Germinal center (tissue), 1 donor: ENCODE measurements around the gene TAS2R19.
"Not testable (repeated sequence)": the region's sequence is repeated elsewhere in the genome, so short reads cannot be mapped to it uniquely, and the experiment has no call there.

Experiments
- DNase-seq: peaks from one replicate; pipeline ENCODE4 v3.0.0; 2012; ENCODE audit warnings: mixed read lengths, low spot score

Gene TAS2R19

GRCh38 chr12:11022520-11022919 is at the start of gene TAS2R19:
TAS2R19 (minus strand) TSS chr12:11022620; CDS start chr12:11022571, 49 bp downstream.
- no peak for DNase-seq

GRCh38 chr12:11071414-11071813 is 49.0 kb upstream of the TAS2R19 start:
- no peak for DNase-seq

- no peak for DNase-seq
Observed at GRCh38 chr12:11070999-11071398, 48.6 kb upstream of the TAS2R19 start.

- no peak for DNase-seq
Observed at GRCh38 chr12:11069854-11070365, 47.5 kb upstream of the TAS2R19 start.

- no peak for DNase-seq
Observed at GRCh38 chr12:11067514-11067913, 45.1 kb upstream of the TAS2R19 start.

GRCh38 chr12:11062194-11062593 is 39.8 kb upstream of the TAS2R19 start, which contains the start of gene TAS2R46:
TAS2R46 (minus strand) TSS chr12:11062294; CDS start chr12:11062294, 0 bp downstream.
- DNase-seq: not testable (repeated sequence)

- no peak for DNase-seq
Observed at GRCh38 chr12:11059784-11060183, 37.4 kb upstream of the TAS2R19 start.

- DNase-seq: no peak
Observed at GRCh38 chr12:11059041-11059440, 36.6 kb upstream of the TAS2R19 start.

GRCh38 chr12:11055306-11055705 is 32.9 kb upstream of the TAS2R19 start:
- DNase-seq: no peak

- not testable (repeated sequence) for DNase-seq
Observed at GRCh38 chr12:11049806-11050531, 27.5 kb upstream of the TAS2R19 start.

- DNase-seq: not testable (repeated sequence)
Observed at GRCh38 chr12:11041366-11041765, 18.9 kb upstream of the TAS2R19 start.

GRCh38 chr12:11040162-11040561 is 17.7 kb upstream of the TAS2R19 start:
- DNase-seq: no peak

- DNase-seq: no peak
Observed at GRCh38 chr12:11039171-11039570, 16.8 kb upstream of the TAS2R19 start.

GRCh38 chr12:11033959-11034358 is 11.5 kb upstream of the TAS2R19 start:
- not testable (repeated sequence) for DNase-seq

- DNase-seq: no peak
Observed at GRCh38 chr12:11031307-11031706, 8.9 kb upstream of the TAS2R19 start, which contains the start of gene TAS2R31. TAS2R31 (minus strand) TSS chr12:11031407; CDS start chr12:11031335, 72 bp downstream.

GRCh38 chr12:11026118-11026517 is 3.7 kb upstream of the TAS2R19 start:
- no peak for DNase-seq

- DNase-seq: no peak
Observed at GRCh38 chr12:11023387-11023786, 967 bp upstream of the TAS2R19 start.

- DNase-seq: no peak
Observed at GRCh38 chr12:11016937-11017336, 5.5 kb downstream of the TAS2R19 start.

- DNase-seq: no peak
Observed at GRCh38 chr12:11015775-11016430, 6.5 kb downstream of the TAS2R19 start.

GRCh38 chr12:11014234-11014633 is 8.2 kb downstream of the TAS2R19 start:
- no peak for DNase-seq

GRCh38 chr12:11007608-11008007 is 14.8 kb downstream of the TAS2R19 start:
- no peak for DNase-seq

- DNase-seq: no peak
Observed at GRCh38 chr12:10998204-10998603, 24.2 kb downstream of the TAS2R19 start, which contains the start of gene TAS2R20. TAS2R20 (minus strand) TSS chr12:10998304; CDS start chr12:10997875, 429 bp downstream.

GRCh38 chr12:10994307-10994706 is 28.1 kb downstream of the TAS2R19 start:
- DNase-seq: no peak
